GM12892 (cell line): ENCODE results near the gene PGBD4. TPM values are rescaled to one million over a fixed set of nuclear protein-coding genes. Genes with fewer than 3 reads are reported as not detected.

Experiments
- DNase-seq: peaks from one replicate; pipeline ENCODE4 v3.0.0; 2011; ENCODE audit not compliant: insufficient read length
- FAIRE-seq: peaks from 2 replicates; lab custom pipeline; 2011; peaks lifted over from hg19 to GRCh38; lab: Jason Lieb, UNC
- POLR2A ChIP-seq: IDR thresholded peaks from 2 replicates; pipeline ENCODE4 v1.6.1; 2011; ENCODE audit warnings: low read depth, low read length, control low read depth
- POLR2AphosphoS5 ChIP-seq: IDR thresholded peaks from 2 replicates; pipeline ENCODE4 v1.6.1; 2011; ENCODE audit warnings: low read depth, low read length, control low read depth
- TAF1 ChIP-seq: IDR thresholded peaks from 2 replicates; pipeline ENCODE4 v1.6.1; 2011; ENCODE audit warnings: low read depth, mild to moderate bottlenecking, control low read depth, low read length, borderline replicate concordance
- polyA plus RNA-seq: library from polyadenylated mRNA; unstranded; fragments of >200 nt; gene quantifications from one replicate; pipeline ENCODE4 v1.2.1, GENCODE V29; 2012; ENCODE audit warnings: missing spikeins, inconsistent platforms; ENCODE audit not compliant: missing spikeins

The PGBD4 gene
- polyA plus RNA-seq: 2.2 TPM

- FAIRE-seq (peak; percentile 99), DNase-seq (peak; percentile 78)
- TF ChIP-seq POLR2AphosphoS5 (peak; percentile 91), POLR2A (peak; percentile 94), TAF1 (peak; percentile 80)
Observed at GRCh38 chr15:34101366-34102174, at the start of gene PGBD4, which contains the start of gene EMC7. Gene PGBD4 (plus strand): TSS chr15:34102083. CDS start chr15:34102532, 449 bp downstream. Gene EMC7 (minus strand): TSS chr15:34101862. CDS start chr15:34101839, 23 bp downstream.

GRCh38 chr15:34054081-34054707, 47.7 kb upstream of the PGBD4 start:
- FAIRE-seq (no peak), DNase-seq (no peak)
- TF ChIP-seq POLR2A: no peak
- no peak for TF ChIP-seq TAF1
- TF ChIP-seq POLR2AphosphoS5: no peak

DNA sequence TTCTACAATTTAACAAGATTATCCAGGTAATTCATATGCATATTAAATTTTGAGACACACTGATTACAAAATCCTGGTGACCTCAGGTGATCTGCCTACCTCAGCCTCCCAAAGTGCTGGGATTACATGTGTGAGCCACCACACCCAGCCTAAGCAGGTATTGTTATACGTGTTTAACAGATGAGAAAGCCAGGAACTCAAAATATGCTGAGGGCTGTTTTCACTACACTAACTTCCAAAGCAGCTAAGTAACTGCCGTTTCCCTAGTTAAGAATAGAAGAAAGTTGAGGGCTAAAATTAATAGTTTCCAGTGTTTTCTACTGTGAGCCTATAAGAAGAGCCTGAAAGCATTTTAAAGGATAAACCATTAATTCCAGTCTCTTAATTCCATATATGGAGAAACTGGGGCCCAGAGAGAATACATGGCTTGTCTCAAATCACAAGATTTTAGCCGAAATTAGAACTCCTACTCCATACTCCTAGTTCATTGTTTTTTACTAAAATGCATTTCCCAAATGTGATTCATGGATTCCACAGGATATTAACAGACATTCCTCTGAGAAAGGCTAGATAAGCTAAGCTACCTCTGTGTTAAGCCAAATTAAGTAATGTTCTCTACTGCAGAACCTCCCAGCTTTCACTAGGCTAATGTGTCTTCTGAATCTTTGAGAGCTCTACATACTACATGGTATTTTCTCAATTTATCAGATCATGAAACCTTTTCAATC, 45.9 kb upstream of the PGBD4 start:
- TF ChIP-seq TAF1 (no peak), POLR2A (no peak), POLR2AphosphoS5 (no peak)
- no peak for FAIRE-seq
- DNase-seq: no peak

DNA sequence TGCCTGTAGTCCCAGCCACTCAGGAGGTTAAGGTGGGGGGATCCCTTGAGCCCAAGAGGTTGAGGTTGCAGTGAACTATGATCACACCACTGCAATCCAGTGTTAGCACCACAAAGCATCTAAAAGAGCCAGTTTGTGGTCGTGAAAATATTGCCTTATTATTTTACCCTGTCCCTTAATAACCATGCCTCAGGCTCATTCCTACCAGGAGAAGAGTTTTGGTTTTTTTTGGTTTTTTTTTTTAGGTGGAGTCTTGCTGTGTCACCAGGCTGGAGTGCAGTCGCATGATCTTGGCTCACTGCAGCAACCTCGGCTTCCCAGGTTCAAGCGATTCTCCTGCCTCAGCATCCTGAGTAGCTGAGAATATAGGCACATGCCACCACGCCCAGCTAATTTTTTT, 45.0 kb upstream of the PGBD4 start:
- TF ChIP-seq POLR2AphosphoS5 (no peak), TAF1 (no peak), POLR2A (no peak)
- DNase-seq: no peak
- FAIRE-seq: no peak

- DNase-seq (no peak), FAIRE-seq (no peak)
- no peak for TF ChIP-seq POLR2A
- TF ChIP-seq TAF1: no peak
- no peak for TF ChIP-seq POLR2AphosphoS5
Observed at GRCh38 chr15:34059476-34059875, 42.4 kb upstream of the PGBD4 start.

DNA sequence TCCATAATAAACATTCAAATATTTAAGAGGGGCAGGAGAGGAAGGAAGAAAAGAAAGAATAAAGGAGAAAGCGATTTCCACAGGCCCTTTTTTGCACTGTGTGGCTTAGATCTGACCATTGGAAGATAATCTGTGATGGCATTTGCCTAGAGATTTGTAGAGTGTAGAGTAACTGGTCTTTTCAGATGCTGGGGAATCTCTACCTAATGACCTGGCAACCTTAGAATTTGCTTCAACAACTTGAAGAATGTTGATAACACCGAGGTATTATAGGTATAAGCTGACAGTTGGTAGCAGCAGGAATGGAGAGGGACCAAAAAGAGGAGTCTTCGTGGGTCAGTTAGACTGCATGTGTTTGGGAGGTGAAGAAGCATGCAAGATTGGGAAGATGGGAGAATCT, 41.9 kb upstream of the PGBD4 start:
- no peak for FAIRE-seq

GRCh38 chr15:34064438-34064837, 37.4 kb upstream of the PGBD4 start:
- TF ChIP-seq TAF1: no peak
- no peak for TF ChIP-seq POLR2AphosphoS5
- TF ChIP-seq POLR2A: no peak
- DNase-seq (no peak), FAIRE-seq (peak; percentile 5)

More for the DNA sequence above, 41.9 kb upstream of the PGBD4 start:
- TF ChIP-seq POLR2A (no peak), TAF1 (no peak), POLR2AphosphoS5 (no peak)
- DNase-seq: no peak

GRCh38 chr15:34065261-34065660, 36.6 kb upstream of the PGBD4 start:
- FAIRE-seq (no peak), DNase-seq (no peak)
- TF ChIP-seq TAF1 (no peak), POLR2A (no peak), POLR2AphosphoS5 (no peak)

GRCh38 chr15:34065941-34066340, 35.9 kb upstream of the PGBD4 start:
- DNase-seq: no peak
- no peak for FAIRE-seq
- TF ChIP-seq TAF1 (no peak), POLR2A (no peak), POLR2AphosphoS5 (no peak)

- TF ChIP-seq POLR2AphosphoS5: no peak
- TF ChIP-seq POLR2A: no peak
- TF ChIP-seq TAF1: no peak
- FAIRE-seq (no peak), DNase-seq (no peak)
Observed at GRCh38 chr15:34070003-34070402, 31.9 kb upstream of the PGBD4 start.

DNA sequence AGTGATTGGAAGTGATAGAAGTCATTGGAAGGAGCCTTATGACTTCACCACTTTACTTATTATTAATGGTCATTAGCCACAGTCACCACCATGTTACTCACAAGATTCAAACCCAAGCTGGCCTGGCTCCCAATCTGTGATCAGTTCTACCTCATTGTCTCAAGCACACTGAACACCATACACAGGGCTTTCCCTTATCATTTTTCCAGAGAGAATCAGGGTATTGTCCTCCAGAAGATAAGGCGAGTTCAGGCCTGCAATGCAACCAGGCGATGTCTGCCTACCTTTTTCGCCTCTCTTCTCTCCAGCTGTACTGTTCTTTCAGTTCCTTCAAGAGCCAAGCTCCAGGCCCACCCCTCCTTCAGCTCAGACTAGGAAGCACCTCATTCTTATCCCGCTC, 25.1 kb upstream of the PGBD4 start:
- no peak for TF ChIP-seq POLR2A
- no peak for TF ChIP-seq TAF1
- TF ChIP-seq POLR2AphosphoS5: no peak
- FAIRE-seq (peak; percentile 38), DNase-seq (no peak)
